Body of pancreas (tissue), 4 donors: Measurements from ENCODE around the gene RUNX3. TPM values are rescaled to one million over a fixed set of nuclear protein-coding genes. Genes with fewer than 3 reads are reported as not detected.
A peak's percentile ranks its signal among the peaks of the same experiment; 100 is the strongest.
"Not testable (repeated sequence)": the region's sequence is repeated elsewhere in the genome, so short reads cannot be mapped to it uniquely, and the experiment has no call there.

Source experiments
- ATAC-seq: fragments of 150-250 bp; one replicate; pipeline ENCODE4 v1.9.1; 2016
- DNase-seq, 4 donors: peaks; one replicate each; pipeline ENCODE4 v3.0.0-alpha.2; 2019
- H3K27ac ChIP-seq, 4 donors: fragments of 200-600 bp; sonication (generic); 1 replicate in 3 of 4; 2 replicates in 1 of 4; pipeline versions ENCODE4 v1.5.1 to v1.6.1; 2016 to 2019; ENCODE audit warnings: mild to moderate bottlenecking in 1 of 4, mixed read lengths in 1 of 4, moderate library complexity in 1 of 4
- H3K27me3 ChIP-seq, 2 donors: fragments of 200-600 bp; sonication (generic); one replicate each; pipeline ENCODE4 v1.6.0; 2016; ENCODE audit warnings: mild to moderate bottlenecking in 1 of 2
- H3K36me3 ChIP-seq, 2 donors: fragments of 200-600 bp; sonication (generic); replicated peaks in 1 of 2; 2 replicates each; pipeline ENCODE4 v1.5.1; 2016; ENCODE audit warnings: low read depth in 2 of 2; ENCODE audit not compliant: insufficient read depth in 1 of 2
- H3K4me1 ChIP-seq: fragments of 200-600 bp; sonication (generic); one replicate; pipeline ENCODE4 v1.6.0; 2016
- H3K4me3 ChIP-seq, 2 donors: fragments of 200-600 bp; sonication (generic); 1 replicate in 1 of 2; 2 replicates in 1 of 2; pipeline ENCODE4 v1.5.1; 2016 to 2019
- H3K9me3 ChIP-seq, 3 donors: fragments of 200-600 bp; sonication (generic); 1 replicate in 2 of 3; 2 replicates in 1 of 3; pipeline ENCODE4 v1.5.1; 2016
- CTCF ChIP-seq, 7 experiments: fragments of 450-650 bp in 4 of 7; fragments of 200-600 bp in 3 of 7; sonication (generic) in 3 of 7; IDR thresholded peaks; one replicate each; pipeline ENCODE4 v1.5.1; 2016 to 2019; ENCODE audit warnings: antibody characterized with exemption in 7 of 7
- POLR2A ChIP-seq, 3 donors: fragments of 450-650 bp; IDR thresholded peaks; one replicate each; pipeline ENCODE4 v1.6.1; 2016; ENCODE audit warnings: antibody characterized with exemption in 3 of 3, mild to moderate bottlenecking in 2 of 3
- WGBS, 2 donors: methylation state at CpG; one replicate each; pipeline ENCODE4 v1.1.5; 2017; 5-methylcytosine and 5-hydroxymethylcytosine counted together
- intact Hi-C: fragments of 100-400 bp; cut with DNase I; formaldehyde crosslinking; loops from one replicate; pipeline ENCODE4 v1.15.1; 2023
- total RNA-seq, 2 donors: library from RNA; depleted of rRNA; stranded (reverse); fragments of >200 nt; gene quantifications; one replicate each; pipeline ENCODE4 v1.1.0, GENCODE V29; 2016

Gene RUNX3
- under 1 TPM in 1 of 2 donors, not detected in 1; 0.26 TPM for total RNA-seq

DNA sequence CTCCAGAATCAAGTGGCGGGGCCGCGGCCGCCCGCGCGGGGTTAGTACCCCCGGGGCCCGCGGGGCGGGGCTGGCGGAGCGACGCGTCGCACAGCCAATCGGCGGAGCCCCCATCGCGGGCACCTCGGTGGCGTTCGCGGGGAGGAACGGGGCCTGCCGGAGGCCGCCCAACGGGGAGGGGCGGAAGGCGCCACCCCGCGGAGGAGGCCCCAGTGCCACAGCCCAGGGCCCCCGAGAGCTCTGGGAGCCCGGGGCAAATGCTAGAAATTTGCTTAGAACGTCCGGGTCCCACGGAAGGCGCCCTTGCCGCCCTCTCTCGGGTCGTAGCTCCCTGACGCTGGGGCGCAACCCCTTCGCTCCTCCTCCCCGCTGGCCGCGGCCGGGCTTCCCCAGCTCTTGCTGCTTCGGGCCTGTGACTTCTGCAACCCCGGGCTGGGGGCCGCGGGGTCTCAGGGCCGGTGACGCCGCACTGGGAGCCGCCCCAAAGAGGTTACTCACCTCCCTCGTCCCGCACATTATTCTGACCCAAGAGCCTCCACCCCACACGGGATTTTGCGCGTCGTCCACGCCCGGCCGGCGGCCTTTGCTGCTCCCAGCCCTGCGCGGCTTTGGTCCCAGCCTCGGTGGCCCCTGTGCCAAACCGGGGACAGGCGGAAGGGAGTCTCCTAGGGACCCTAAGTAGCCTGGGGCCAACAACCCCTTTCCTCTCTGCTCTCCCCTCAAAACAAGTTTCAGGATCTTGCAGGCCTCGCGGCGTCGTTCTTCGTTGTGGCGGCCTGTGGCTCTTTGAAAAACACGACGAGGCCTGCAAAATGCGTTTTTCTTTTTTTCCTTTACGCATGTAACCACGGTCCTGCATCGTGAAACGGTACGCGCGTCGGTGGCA lies at the start of gene RUNX3:
RUNX3 (minus strand) TSS at position 17 of the 886 bp plus-strand sequence. CDS start 408 bp downstream, outside the sequence.
- DNase-seq (peak in 2 of 4 donors; percentile 39 to 54), ATAC-seq (peak; percentile 21)
- H3K9me3 ChIP-seq = no peaks in the 10 kb centered on the region
- H3K4me1 ChIP-seq = peaks cover 44% of the 10 kb centered on the region
- H3K27me3 ChIP-seq = peaks cover 0 to 56% of the 10 kb centered on the region in 2 donors
- no peaks in the 10 kb centered on the region for H3K36me3 ChIP-seq
- intact Hi-C loops = loop anchor here (10.0 kb wide), 1 partner anchor 274 kb away; no protein-coding TSS in a partner anchor
- H3K4me3 ChIP-seq = no peak within 1 kb of the TSS
- 9 to 16% methylated on average over 15 to 82 of the region's 88 CpGs for WGBS, 2 donors
- TF ChIP-seq POLR2A (IDR thresholded peaks at IDR 0.05) (peak in 1 of 3 donors; percentile 14), CTCF (IDR thresholded peaks at IDR 0.05) (no peak)
- peak within 1 kb of the TSS in 1 of 4 donors; percentile 62 for H3K27ac ChIP-seq

DNA sequence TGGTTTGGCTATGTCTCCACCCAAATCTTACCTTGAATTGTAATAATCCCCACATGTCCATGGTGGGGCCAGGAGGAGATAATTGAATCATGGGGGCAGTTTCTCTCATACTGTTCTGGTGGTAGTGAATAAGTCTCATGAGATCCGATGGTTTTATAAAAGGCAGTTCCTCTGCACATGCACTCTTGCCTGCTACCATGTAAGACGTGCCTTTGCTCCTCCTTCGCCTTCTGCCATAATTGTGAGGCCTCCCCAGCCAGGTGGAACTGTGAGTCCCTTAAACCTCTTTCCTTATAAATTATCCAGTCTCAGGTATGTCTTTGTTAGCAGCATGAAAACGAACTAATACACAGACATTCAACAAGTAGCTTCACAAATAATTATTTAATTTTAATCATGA lies 49.2 kb upstream of the RUNX3 start:
- H3K4me3 ChIP-seq, H3K36me3 ChIP-seq, H3K4me1 ChIP-seq, ATAC-seq, intact Hi-C loops, DNase-seq, H3K27me3 ChIP-seq, H3K27ac ChIP-seq: not testable (repeated sequence)
- H3K9me3 ChIP-seq = peaks cover 0 to 21% (median 0%) of the 10 kb centered on the region in 3 donors
- WGBS, 2 donors = 68 to 71% methylated on average over 4 of the region's 4 CpGs

DNA sequence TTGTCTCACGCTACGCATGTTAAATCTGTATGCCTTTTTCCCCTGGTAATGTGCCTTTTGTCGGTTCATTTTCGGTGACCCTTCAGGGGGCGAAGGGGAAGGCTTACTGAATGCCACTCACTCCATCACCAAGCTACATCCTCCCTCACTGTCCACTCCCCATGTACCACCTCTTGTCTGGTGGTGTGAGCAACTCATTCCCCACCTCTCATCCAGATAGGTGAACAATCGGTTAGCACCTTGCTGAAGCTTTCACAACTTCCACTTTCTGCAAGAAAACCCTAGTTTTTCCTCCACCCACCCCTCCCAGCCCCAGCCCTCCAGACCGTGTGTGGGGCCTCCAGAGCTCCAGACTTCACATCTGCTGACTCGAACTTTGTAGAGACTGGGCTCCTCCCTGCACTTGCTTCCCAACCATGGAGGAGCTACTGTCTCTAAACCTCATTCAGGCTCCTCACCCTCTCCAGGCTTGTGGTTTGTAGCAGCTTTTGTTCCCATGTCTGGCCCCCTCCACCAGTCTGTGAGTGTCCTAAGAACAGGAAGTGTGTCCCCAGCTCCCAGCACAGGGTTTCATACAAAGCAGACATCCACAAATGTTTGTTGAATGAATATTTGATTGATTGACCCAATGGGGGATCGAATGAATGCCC lies 48.4 kb upstream of the RUNX3 start:
- Histone ChIP-seq H3K27ac (no peak overlapping the region), H3K36me3 (no peaks in the 10 kb centered on the region), H3K4me3 (no peak overlapping the region), H3K27me3 (no peaks in the 10 kb centered on the region), H3K9me3 (peaks cover 0 to 21% (median 0%) of the 10 kb centered on the region in 3 donors), H3K4me1 (no peaks in the 10 kb centered on the region)
- intact Hi-C loops = no loop called here
- 55 to 62% methylated on average over 9 of the region's 9 CpGs for WGBS, 2 donors
- TF ChIP-seq CTCF (IDR thresholded peaks at IDR 0.05) (no peak), POLR2A (IDR thresholded peaks at IDR 0.05) (no peak)
- ATAC-seq (no peak), DNase-seq (peak in 1 of 4 donors; percentile 27)

- H3K27ac ChIP-seq = no peak overlapping the region
- H3K9me3 ChIP-seq = peaks cover 0 to 21% (median 0%) of the 10 kb centered on the region in 3 donors
- H3K4me3 ChIP-seq = no peak overlapping the region
- no peak for DNase-seq
- no peaks in the 10 kb centered on the region for H3K27me3 ChIP-seq
- H3K4me1 ChIP-seq = no peaks in the 10 kb centered on the region
- H3K36me3 ChIP-seq = no peaks in the 10 kb centered on the region
- TF ChIP-seq POLR2A (IDR thresholded peaks at IDR 0.05) = no peak
- no peak for TF ChIP-seq CTCF (IDR thresholded peaks at IDR 0.05)
- intact Hi-C loops = no loop called here
- no peak for ATAC-seq
- 62 to 74% methylated on average over 2 of the region's 2 CpGs for WGBS, 2 donors
Observed at GRCh38 chr1:24975391-24975790, 45.3 kb upstream of the RUNX3 start.

DNA sequence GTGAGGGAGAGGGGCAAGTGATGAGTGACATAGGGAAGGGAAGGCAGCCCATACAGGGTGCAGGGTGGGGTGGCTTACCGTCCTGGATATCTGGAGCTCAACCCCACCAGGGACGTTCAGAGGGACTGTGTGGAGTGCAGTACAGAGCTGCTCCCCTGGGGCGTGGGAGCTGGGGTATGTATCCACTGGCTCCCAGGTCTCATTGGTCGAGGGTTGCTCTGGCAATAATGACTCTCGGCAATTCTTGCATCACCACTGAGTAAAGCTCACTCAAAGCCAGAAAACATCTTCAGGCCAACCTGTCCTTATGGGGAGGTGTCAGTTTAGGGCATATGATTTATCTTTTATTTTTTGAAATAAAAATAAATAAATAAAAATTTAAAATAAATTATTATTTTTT lies 43.2 kb upstream of the RUNX3 start:
- 50 to 69% methylated on average over 5 of the region's 5 CpGs for WGBS, 2 donors
- Histone ChIP-seq H3K4me1 (no peaks in the 10 kb centered on the region), H3K27ac (no peak overlapping the region), H3K27me3 (no peaks in the 10 kb centered on the region), H3K4me3 (no peak overlapping the region), H3K36me3 (no peaks in the 10 kb centered on the region), H3K9me3 (peaks cover 0 to 16% (median 0%) of the 10 kb centered on the region in 3 donors)
- intact Hi-C loops = no loop called here
- ATAC-seq = no peak
- DNase-seq = no peak
- TF ChIP-seq CTCF (IDR thresholded peaks at IDR 0.05) (no peak), POLR2A (IDR thresholded peaks at IDR 0.05) (no peak)
